Measurements from ENCODE around the gene SLC41A3.

The SLC41A3 gene

DNA sequence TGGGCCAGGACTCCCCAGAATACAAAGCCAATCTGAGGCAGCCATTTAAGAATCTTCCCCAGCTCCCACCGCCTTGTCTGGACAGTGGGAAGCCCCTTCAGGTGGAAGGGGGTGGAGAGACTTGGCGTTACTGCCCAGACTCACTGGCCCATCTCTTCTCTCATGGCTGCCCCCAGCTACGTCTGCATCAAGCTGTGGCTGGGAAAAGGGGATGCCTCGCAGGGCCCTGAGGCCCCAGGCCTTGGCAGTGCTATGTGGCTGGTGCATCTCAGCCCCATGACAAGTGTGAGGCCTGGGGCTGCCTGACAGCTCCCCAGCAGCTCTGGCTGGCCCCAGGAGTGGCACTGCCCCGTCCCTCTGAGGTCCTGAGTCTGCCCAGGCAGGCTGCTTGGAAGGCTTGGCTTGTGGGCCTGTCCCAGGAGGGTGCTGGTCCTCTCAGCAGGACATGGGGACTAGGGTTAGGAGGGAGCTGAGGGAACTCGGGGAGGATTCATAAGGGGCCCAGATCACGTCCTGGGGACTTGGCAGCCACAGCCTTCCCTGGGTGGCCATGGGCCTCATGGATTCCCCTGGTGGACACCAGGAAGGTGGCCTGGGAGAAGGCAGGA is 20.2 kb upstream of the SLC41A3 start:
- H3K4me3 ChIP-seq (ENCODE audit: low read depth, low read length) = no peak overlapping the region
- no peak for DNase-seq (ENCODE audit: low read depth, low spot score)
- in situ Hi-C loops (cut with HindIII; ENCODE audit: low sequenced_read_pairs) = no loop called here
- TF ChIP-seq, protein P1, sequence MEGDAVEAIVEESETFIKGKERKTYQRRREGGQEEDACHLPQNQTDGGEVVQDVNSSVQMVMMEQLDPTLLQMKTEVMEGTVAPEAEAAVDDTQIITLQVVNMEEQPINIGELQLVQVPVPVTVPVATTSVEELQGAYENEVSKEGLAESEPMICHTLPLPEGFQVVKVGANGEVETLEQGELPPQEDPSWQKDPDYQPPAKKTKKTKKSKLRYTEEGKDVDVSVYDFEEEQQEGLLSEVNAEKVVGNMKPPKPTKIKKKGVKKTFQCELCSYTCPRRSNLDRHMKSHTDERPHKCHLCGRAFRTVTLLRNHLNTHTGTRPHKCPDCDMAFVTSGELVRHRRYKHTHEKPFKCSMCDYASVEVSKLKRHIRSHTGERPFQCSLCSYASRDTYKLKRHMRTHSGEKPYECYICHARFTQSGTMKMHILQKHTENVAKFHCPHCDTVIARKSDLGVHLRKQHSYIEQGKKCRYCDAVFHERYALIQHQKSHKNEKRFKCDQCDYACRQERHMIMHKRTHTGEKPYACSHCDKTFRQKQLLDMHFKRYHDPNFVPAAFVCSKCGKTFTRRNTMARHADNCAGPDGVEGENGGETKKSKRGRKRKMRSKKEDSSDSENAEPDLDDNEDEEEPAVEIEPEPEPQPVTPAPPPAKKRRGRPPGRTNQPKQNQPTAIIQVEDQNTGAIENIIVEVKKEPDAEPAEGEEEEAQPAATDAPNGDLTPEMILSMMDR (IDR thresholded peaks at IDR 0.05; ENCODE audit: low read depth, low read length) = no peak

DNA sequence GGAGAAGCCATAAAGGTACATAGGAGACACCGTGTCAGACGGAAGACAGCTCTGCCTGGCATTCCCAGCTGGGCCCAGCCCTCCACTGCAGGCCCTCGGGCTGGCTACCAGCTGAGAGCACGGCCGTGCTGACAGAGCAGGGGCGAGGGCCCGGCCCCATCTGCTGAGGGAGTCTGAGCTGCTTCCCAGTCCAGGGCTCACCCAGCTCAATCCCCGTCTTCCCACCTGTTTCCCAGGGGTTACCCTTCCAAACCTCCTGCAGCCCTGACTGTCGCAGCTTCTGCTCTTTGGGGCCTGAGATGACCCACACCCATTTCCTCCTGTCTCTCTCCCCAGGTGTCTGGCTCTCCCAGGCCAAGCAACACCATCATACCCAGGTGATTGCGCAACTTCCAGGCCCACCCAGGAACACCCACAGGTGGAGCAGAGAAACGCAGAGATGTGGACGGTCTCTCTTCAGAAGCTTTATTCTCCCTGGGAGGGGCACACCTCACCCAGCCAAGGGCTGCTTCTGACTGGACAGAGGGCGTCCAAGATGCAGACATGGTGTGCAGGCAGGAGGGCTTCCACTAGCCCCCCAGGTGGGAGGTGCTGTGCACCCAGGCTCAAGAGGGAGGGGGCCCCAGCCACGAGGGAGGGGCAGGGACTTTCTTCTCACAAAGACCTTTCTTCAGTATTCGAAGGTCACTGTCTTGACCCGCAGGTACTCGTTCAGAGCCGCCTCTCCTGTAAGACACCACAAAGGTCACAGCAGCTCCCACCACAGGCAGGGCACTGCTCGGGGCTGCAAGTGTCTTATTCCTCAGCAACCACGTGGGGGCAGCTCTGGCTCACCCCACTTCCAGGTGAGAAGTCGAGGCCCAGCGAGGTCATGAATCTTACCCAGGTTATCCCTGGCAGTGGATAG is 19.4 kb upstream of the SLC41A3 start:
- in situ Hi-C loops (cut with HindIII; ENCODE audit: low sequenced_read_pairs) = no loop called here
- H3K4me3 ChIP-seq (ENCODE audit: low read depth, low read length) = no peak overlapping the region
- TF ChIP-seq, protein P1 (IDR thresholded peaks at IDR 0.05; ENCODE audit: low read depth, low read length) = no peak
- DNase-seq (ENCODE audit: low read depth, low spot score) = no peak

DNA sequence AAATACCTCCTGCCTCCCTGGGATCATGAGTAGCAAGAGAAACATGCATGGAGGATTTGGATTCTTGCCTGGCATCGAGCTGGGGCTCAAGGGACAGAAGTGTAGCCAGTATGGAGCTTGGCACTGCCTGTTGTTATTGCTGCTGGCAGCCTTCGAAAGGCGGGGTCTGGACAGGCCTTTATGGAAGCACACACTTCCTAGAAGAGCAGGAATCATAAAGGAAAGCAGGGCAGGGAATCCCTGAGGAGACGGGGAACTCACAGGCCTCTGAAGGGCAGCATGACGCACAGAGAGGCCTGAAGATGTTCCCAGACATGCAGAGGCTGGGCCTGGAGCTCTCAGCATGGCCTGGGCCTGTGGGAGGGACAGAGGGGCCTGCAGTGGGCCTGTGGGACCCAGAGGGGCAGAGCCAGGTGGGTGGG is 18.6 kb upstream of the SLC41A3 start:
- H3K4me3 ChIP-seq (ENCODE audit: low read depth, low read length) = no peak overlapping the region
- TF ChIP-seq, protein P1 (IDR thresholded peaks at IDR 0.05; ENCODE audit: low read depth, low read length) = no peak
- no peak for DNase-seq (ENCODE audit: low read depth, low spot score)
- in situ Hi-C loops (cut with HindIII; ENCODE audit: low sequenced_read_pairs) = no loop called here

DNA sequence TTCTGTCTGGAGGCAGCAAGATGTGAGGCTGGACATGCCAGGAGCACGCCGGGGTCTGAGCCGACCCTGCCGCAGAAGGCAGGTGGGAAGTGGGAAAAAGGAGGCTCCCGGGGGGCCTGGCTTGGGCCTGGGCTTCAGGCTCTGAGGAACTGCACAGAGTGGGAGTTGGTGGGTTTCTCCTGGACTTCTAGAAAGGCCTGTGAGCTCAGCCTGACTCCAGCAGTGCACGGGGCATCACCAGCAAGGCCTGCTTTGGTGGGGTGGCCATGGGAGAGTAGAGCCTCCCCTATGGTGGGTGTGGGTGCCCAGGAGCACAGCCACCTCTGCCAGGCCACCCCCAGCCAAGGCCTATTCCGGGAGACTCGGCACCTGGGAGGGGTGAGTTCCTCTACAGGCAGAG is 18.1 kb upstream of the SLC41A3 start:
- no peak overlapping the region for H3K4me3 ChIP-seq (ENCODE audit: low read depth, low read length)
- DNase-seq (ENCODE audit: low read depth, low spot score) = no peak
- TF ChIP-seq, protein P1 (IDR thresholded peaks at IDR 0.05; ENCODE audit: low read depth, low read length) = no peak
- in situ Hi-C loops (cut with HindIII; ENCODE audit: low sequenced_read_pairs) = no loop called here

DNA sequence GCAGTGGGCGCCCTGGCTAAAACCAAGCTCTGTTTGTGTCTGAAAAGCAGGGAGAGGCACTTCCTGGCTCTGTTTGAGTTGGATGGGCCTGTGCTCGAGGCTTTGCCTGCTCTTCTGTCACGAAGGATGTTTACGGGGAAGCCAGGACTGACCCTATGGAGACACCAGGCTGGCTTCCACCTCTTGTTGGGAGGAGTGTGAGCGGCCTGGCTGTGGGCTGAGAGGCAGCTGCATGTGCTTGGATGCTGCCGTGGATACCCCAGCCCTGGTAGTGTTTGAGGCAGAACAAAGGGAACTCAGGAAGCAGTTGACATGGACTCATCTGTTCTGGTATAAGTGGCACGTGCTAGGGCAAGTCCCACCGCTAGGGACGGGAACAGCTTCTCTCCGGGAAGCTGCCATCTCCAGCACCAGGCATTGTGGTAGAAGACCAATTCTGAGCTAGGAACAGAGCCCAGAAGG is 17.6 kb upstream of the SLC41A3 start:
- TF ChIP-seq, protein P1 (IDR thresholded peaks at IDR 0.05; ENCODE audit: low read depth, low read length) = no peak
- H3K4me3 ChIP-seq (ENCODE audit: low read depth, low read length) = no peak overlapping the region
- in situ Hi-C loops (cut with HindIII; ENCODE audit: low sequenced_read_pairs) = no loop called here

DNA sequence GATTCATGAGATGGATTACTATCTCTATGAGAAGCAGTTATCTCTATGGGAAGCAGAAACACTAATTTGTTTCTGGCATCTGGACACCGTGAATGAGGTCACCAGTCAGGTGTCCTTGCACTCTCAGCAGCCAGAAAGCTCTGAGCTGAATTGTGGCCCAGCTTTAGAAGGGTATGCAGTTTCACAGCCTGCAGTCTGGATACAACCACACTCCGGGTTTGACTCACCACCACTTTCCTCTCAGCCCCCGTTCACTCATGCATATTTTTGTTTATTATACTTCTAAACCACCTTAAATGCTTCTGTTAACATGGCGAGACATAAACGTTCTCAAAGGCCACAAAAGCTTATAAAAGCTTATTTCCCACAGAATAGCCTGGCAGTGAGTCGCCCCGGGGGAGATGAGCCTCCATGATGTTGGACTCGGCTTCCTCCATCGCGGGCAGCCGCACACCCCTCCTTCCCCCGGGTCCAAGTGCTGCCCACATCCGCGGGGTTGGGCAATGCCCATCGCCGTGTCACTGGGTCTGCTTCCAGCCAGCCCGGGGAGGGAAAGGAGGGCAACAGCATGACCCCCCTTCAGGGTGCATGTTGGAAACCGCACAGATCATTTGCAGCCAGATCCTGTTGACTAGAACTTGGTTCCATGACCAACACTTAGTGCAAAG is 16.8 kb upstream of the SLC41A3 start:
- in situ Hi-C loops (cut with HindIII; ENCODE audit: low sequenced_read_pairs) = no loop called here
- no peak overlapping the region for H3K4me3 ChIP-seq (ENCODE audit: low read depth, low read length)
- TF ChIP-seq, protein P1 (IDR thresholded peaks at IDR 0.05; ENCODE audit: low read depth, low read length) = no peak
- peak; percentile 66 for DNase-seq (ENCODE audit: low read depth, low spot score)

More for the DNA sequence above, 17.6 kb upstream of the SLC41A3 start:
- no peak for DNase-seq (ENCODE audit: low read depth, low spot score)
